ENCODE data around the gene ARFGAP1.

GRCh38 chr20:63334356-63334755, 61.7 kb downstream of the ARFGAP1 start:
- TF ChIP-seq CTCF (IDR thresholded peaks at IDR 0.05) (no peak), POLR2A (IDR thresholded peaks at IDR 0.05) (no peak)

Measured in lower leg skin (tissue), 3 donors.